GM19238 (cell line): ENCODE data around the gene CASKIN2.
"Not testable (repeated sequence)": the region's sequence is repeated elsewhere in the genome, so short reads cannot be mapped to it uniquely, and the experiment has no call there.

ENCODE experiments used
- DNase-seq: peaks from one replicate; pipeline ENCODE4 v3.0.0; 2011; ENCODE audit warnings: low spot score; ENCODE audit not compliant: insufficient read length

The CASKIN2 gene

GRCh38 chr17:75490953-75491649 is 24.2 kb downstream of the CASKIN2 start:
- DNase-seq: no peak

- DNase-seq: no peak
These were observed 25.1 kb downstream of the CASKIN2 start for GRCh38 chr17:75490173-75490743.

- DNase-seq: no peak
These were observed 25.8 kb downstream of the CASKIN2 start for GRCh38 chr17:75489511-75489955.

- DNase-seq: no peak
These were observed 26.4 kb downstream of the CASKIN2 start for GRCh38 chr17:75488693-75489510.

GRCh38 chr17:75487351-75488070 is 27.8 kb downstream of the CASKIN2 start:
- peak; percentile 84 for DNase-seq

- DNase-seq: no peak
These were observed 28.4 kb downstream of the CASKIN2 start for GRCh38 chr17:75486951-75487350.

- no peak for DNase-seq
These were observed 29.2 kb downstream of the CASKIN2 start for GRCh38 chr17:75486151-75486550.

GRCh38 chr17:75485688-75486087 is 29.6 kb downstream of the CASKIN2 start:
- DNase-seq: no peak

- DNase-seq: no peak
These were observed 33.0 kb downstream of the CASKIN2 start for GRCh38 chr17:75482098-75482942.

GRCh38 chr17:75481194-75482068 is 33.9 kb downstream of the CASKIN2 start:
- DNase-seq: no peak

GRCh38 chr17:75480281-75480680 is 35.1 kb downstream of the CASKIN2 start:
- no peak for DNase-seq

- no peak for DNase-seq
These were observed 36.8 kb downstream of the CASKIN2 start for GRCh38 chr17:75478508-75478907.

GRCh38 chr17:75477490-75477862 is 37.9 kb downstream of the CASKIN2 start:
- DNase-seq: not testable (repeated sequence)

GRCh38 chr17:75476752-75477489 is 38.4 kb downstream of the CASKIN2 start:
- DNase-seq: no peak

- DNase-seq: no peak
These were observed 39.1 kb downstream of the CASKIN2 start for GRCh38 chr17:75476271-75476671.

GRCh38 chr17:75475851-75476250 is 39.5 kb downstream of the CASKIN2 start:
- DNase-seq: no peak

- DNase-seq: no peak
These were observed 40.0 kb downstream of the CASKIN2 start for GRCh38 chr17:75475144-75475835.

- no peak for DNase-seq
These were observed 40.6 kb downstream of the CASKIN2 start for GRCh38 chr17:75474736-75475135.
